ENCODE results near the gene CCDC137. TPM values are rescaled to one million over a fixed set of nuclear protein-coding genes. Genes with fewer than 3 reads are reported as not detected.

CCDC137 gene
- total and polyA plus RNA-seq, 2 of the 13 experiments (the other 11 are each of a cell fraction or from before 2014, with no cell fraction given): 14.6 to 39.1 TPM

DNA sequence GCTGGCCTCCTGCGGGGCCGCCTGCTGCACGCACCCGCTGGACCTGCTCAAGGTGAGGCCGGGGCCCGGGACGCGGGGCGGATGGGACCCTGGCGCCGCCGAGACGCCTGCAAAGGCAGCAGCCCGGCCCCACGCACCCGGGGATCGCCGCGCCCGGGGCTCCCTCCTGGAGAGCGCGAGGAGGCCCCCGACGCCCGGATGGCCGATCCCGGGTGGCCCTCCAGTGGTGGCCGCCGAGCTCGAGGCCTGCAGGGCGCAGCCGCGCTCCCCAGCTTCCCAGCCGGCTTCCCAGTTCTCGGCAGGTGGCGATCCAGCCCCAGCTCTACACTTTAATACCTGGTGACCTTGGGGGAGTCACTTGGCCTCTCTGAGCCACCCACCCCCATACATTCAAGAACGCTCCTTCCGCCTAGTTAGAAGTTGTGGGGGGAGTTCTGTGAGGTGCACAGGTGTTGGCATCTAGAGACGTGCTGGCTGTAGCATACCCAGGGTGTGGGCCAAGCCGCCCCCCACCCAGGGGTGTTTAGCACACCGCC lies 46.0 kb downstream of the CCDC137 start (continued):
- TF ChIP-seq, protein P1, sequence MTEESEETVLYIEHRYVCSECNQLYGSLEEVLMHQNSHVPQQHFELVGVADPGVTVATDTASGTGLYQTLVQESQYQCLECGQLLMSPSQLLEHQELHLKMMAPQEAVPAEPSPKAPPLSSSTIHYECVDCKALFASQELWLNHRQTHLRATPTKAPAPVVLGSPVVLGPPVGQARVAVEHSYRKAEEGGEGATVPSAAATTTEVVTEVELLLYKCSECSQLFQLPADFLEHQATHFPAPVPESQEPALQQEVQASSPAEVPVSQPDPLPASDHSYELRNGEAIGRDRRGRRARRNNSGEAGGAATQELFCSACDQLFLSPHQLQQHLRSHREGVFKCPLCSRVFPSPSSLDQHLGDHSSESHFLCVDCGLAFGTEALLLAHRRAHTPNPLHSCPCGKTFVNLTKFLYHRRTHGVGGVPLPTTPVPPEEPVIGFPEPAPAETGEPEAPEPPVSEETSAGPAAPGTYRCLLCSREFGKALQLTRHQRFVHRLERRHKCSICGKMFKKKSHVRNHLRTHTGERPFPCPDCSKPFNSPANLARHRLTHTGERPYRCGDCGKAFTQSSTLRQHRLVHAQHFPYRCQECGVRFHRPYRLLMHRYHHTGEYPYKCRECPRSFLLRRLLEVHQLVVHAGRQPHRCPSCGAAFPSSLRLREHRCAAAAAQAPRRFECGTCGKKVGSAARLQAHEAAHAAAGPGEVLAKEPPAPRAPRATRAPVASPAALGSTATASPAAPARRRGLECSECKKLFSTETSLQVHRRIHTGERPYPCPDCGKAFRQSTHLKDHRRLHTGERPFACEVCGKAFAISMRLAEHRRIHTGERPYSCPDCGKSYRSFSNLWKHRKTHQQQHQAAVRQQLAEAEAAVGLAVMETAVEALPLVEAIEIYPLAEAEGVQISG (CRISPR knock-in tag; IDR thresholded peaks at IDR 0.05): no peak
- TF ChIP-seq NR0B2 (CRISPR knock-in tag; IDR thresholded peaks at IDR 0.05) (peak; percentile 18; the same call in 1 of the 2 replicates), ZNF777 (CRISPR knock-in tag; IDR thresholded peaks at IDR 0.05) (0 out of 2 replicates have a peak, but pooled peaks have one; percentile 9), HNF4G (IDR thresholded peaks at IDR 0.05; ENCODE audit: borderline replicate concordance, low read depth, low read length) (no peak), HNF4G (CRISPR knock-in tag; IDR thresholded peaks at IDR 0.05; ENCODE audit: borderline replicate concordance, low read depth) (no peak), ZNF329 (CRISPR knock-in tag; IDR thresholded peaks at IDR 0.05; ENCODE audit: low read depth) (0 out of 2 replicates have a peak, but pooled peaks have one; percentile 54), SOX6 (IDR thresholded peaks at IDR 0.05) (no peak), SOX6 (CRISPR knock-in tag; IDR thresholded peaks at IDR 0.05) (no peak), ZNF282 (IDR thresholded peaks at IDR 0.05; ENCODE audit: partially characterized antibody) (no peak), MLXIP (CRISPR knock-in tag; IDR thresholded peaks at IDR 0.05; ENCODE audit: borderline replicate concordance) (no peak), SAP130 (CRISPR knock-in tag; IDR thresholded peaks at IDR 0.05; ENCODE audit: low read depth) (peak; percentile 22; the same call in 1 of the 2 replicates)
- TF ChIP-seq, protein P2, sequence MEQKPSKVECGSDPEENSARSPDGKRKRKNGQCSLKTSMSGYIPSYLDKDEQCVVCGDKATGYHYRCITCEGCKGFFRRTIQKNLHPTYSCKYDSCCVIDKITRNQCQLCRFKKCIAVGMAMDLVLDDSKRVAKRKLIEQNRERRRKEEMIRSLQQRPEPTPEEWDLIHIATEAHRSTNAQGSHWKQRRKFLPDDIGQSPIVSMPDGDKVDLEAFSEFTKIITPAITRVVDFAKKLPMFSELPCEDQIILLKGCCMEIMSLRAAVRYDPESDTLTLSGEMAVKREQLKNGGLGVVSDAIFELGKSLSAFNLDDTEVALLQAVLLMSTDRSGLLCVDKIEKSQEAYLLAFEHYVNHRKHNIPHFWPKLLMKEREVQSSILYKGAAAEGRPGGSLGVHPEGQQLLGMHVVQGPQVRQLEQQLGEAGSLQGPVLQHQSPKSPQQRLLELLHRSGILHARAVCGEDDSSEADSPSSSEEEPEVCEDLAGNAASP (CRISPR knock-in tag; IDR thresholded peaks at IDR 0.05; ENCODE audit: borderline replicate concordance): no peak
- TF ChIP-seq, protein P3, sequence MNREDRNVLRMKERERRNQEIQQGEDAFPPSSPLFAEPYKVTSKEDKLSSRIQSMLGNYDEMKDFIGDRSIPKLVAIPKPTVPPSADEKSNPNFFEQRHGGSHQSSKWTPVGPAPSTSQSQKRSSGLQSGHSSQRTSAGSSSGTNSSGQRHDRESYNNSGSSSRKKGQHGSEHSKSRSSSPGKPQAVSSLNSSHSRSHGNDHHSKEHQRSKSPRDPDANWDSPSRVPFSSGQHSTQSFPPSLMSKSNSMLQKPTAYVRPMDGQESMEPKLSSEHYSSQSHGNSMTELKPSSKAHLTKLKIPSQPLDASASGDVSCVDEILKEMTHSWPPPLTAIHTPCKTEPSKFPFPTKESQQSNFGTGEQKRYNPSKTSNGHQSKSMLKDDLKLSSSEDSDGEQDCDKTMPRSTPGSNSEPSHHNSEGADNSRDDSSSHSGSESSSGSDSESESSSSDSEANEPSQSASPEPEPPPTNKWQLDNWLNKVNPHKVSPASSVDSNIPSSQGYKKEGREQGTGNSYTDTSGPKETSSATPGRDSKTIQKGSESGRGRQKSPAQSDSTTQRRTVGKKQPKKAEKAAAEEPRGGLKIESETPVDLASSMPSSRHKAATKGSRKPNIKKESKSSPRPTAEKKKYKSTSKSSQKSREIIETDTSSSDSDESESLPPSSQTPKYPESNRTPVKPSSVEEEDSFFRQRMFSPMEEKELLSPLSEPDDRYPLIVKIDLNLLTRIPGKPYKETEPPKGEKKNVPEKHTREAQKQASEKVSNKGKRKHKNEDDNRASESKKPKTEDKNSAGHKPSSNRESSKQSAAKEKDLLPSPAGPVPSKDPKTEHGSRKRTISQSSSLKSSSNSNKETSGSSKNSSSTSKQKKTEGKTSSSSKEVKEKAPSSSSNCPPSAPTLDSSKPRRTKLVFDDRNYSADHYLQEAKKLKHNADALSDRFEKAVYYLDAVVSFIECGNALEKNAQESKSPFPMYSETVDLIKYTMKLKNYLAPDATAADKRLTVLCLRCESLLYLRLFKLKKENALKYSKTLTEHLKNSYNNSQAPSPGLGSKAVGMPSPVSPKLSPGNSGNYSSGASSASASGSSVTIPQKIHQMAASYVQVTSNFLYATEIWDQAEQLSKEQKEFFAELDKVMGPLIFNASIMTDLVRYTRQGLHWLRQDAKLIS (CRISPR knock-in tag; IDR thresholded peaks at IDR 0.05): no peak
- TF ChIP-seq, protein P4, sequence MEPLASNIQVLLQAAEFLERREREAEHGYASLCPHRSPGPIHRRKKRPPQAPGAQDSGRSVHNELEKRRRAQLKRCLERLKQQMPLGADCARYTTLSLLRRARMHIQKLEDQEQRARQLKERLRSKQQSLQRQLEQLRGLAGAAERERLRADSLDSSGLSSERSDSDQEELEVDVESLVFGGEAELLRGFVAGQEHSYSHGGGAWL (CRISPR knock-in tag; IDR thresholded peaks at IDR 0.05): no peak
- TF ChIP-seq, protein P5, sequence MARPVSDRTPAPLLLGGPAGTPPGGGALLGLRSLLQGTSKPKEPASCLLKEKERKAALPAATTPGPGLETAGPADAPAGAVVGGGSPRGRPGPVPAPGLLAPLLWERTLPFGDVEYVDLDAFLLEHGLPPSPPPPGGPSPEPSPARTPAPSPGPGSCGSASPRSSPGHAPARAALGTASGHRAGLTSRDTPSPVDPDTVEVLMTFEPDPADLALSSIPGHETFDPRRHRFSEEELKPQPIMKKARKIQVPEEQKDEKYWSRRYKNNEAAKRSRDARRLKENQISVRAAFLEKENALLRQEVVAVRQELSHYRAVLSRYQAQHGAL (CRISPR knock-in tag; IDR thresholded peaks at IDR 0.05; ENCODE audit: not compliant biosample characterization): no peak
